CD14-positive monocyte (primary cell): Measurements from ENCODE around the gene TMEM18. TPM values are rescaled to one million over a fixed set of nuclear protein-coding genes. Genes with fewer than 3 reads are reported as not detected.

ENCODE experiments used
- DNase-seq, 3 donors: peaks; one replicate each; pipeline ENCODE4 v3.0.0-alpha.2; 2011 to 2022
- H2AFZ ChIP-seq: 2 replicates; pipeline ENCODE4 v1.6.0; 2012; ENCODE audit warnings: mild to moderate bottlenecking, low read depth, low read length, inconsistent platforms; ENCODE audit not compliant: insufficient read depth, poor library complexity, severe bottlenecking
- H3K27ac ChIP-seq, 2 donors: 1 replicate in 1 of 2; 2 replicates in 1 of 2; pipeline ENCODE4 v1.5.1; 2012 to 2013; ENCODE audit warnings: low read length in 2 of 2, control low read depth in 1 of 2, inconsistent platforms in 1 of 2, low read depth in 1 of 2, mild to moderate bottlenecking in 1 of 2
- H3K27me3 ChIP-seq, 2 donors: one replicate each; pipeline versions ENCODE4 v1.6.0 to v1.6.1; 2011 to 2013; ENCODE audit warnings: low read length in 2 of 2; ENCODE audit not compliant: control insufficient read depth in 2 of 2, insufficient read depth in 2 of 2
- H3K36me3 ChIP-seq, 2 donors: replicated peaks in 1 of 2; 1 replicate in 1 of 2; 2 replicates in 1 of 2; pipeline versions ENCODE4 v1.5.1 to v1.6.1; 2012 to 2013; ENCODE audit warnings: low read length in 2 of 2, control low read depth in 1 of 2, inconsistent platforms in 1 of 2, mild to moderate bottlenecking in 1 of 2; ENCODE audit not compliant: insufficient read depth in 2 of 2, control insufficient read depth in 1 of 2
- H3K4me1 ChIP-seq, 2 donors: 1 replicate in 1 of 2; 2 replicates in 1 of 2; pipeline versions ENCODE4 v1.5.1 to v1.6.1; 2012 to 2013; ENCODE audit warnings: low read length in 2 of 2, control low read depth in 1 of 2, inconsistent platforms in 1 of 2, mild to moderate bottlenecking in 1 of 2, moderate library complexity in 1 of 2; ENCODE audit not compliant: insufficient read depth in 2 of 2, control insufficient read depth in 1 of 2
- H3K4me2 ChIP-seq: replicated peaks from 2 replicates; pipeline ENCODE3; 2012; ENCODE audit warnings: low read length, moderate library complexity, mild to moderate bottlenecking; ENCODE audit not compliant: poor library complexity, severe bottlenecking; ENCODE audit errors: extremely low read depth
- H3K4me3 ChIP-seq, 3 experiments: fragments of 200-600 bp in 1 of 3; sonication (generic) in 1 of 3; replicated peaks in 1 of 3; 1 replicate in 2 of 3; 2 replicates in 1 of 3; pipeline ENCODE4 v1.5.1; 2011 to 2013; ENCODE audit warnings: low read length in 3 of 3, mild to moderate bottlenecking in 3 of 3, control low read depth in 2 of 3, low read depth in 2 of 3, inconsistent platforms in 1 of 3, moderate library complexity in 1 of 3
- H3K79me2 ChIP-seq: 2 replicates; pipeline ENCODE4 v1.6.0; 2012; ENCODE audit warnings: mild to moderate bottlenecking, control low read depth, inconsistent platforms, low read length, moderate library complexity; ENCODE audit not compliant: insufficient read depth
- H3K9ac ChIP-seq: 2 replicates; pipeline ENCODE4 v1.6.0; 2017; ENCODE audit warnings: low read length, mild to moderate bottlenecking; ENCODE audit not compliant: insufficient read depth, poor library complexity, severe bottlenecking
- H3K9me3 ChIP-seq, 2 donors: replicated peaks in 1 of 2; 1 replicate in 1 of 2; 2 replicates in 1 of 2; pipeline versions ENCODE4 v1.5.1 to v1.6.1; 2012 to 2013; ENCODE audit warnings: low read length in 2 of 2, control low read depth in 1 of 2; ENCODE audit not compliant: control insufficient read depth in 1 of 2, insufficient read depth in 1 of 2
- H4K20me1 ChIP-seq: 2 replicates; pipeline ENCODE4 v1.6.0; 2012; ENCODE audit warnings: mild to moderate bottlenecking, low read length, control low read depth, moderate library complexity; ENCODE audit not compliant: insufficient read depth
- H3K27ac Mint-ChIP-seq, 7 donors: one replicate each; pipeline ENCODE4 v1.8.0; 2020; ENCODE audit warnings: mild to moderate bottlenecking in 7 of 7, mixed read lengths in 7 of 7, moderate library complexity in 6 of 7, inconsistent platforms in 2 of 7
- H3K27me3 Mint-ChIP-seq, 3 donors: one replicate each; pipeline ENCODE4 v1.8.0; 2021 to 2022; ENCODE audit warnings: low read depth in 3 of 3, mild to moderate bottlenecking in 3 of 3, mixed read lengths in 3 of 3, moderate library complexity in 3 of 3, inconsistent platforms in 1 of 3
- H3K36me3 Mint-ChIP-seq, 2 donors: one replicate each; pipeline ENCODE4 v1.8.0; 2020; ENCODE audit warnings: mixed read lengths in 2 of 2, inconsistent platforms in 1 of 2, mild to moderate bottlenecking in 1 of 2
- H3K4me1 Mint-ChIP-seq: one replicate; pipeline ENCODE4 v1.8.0; 2020; ENCODE audit warnings: mild to moderate bottlenecking, mixed read lengths
- H3K4me3 Mint-ChIP-seq, 2 donors: one replicate each; pipeline ENCODE4 v1.8.0; 2020; ENCODE audit warnings: mild to moderate bottlenecking in 2 of 2, mixed read lengths in 2 of 2, moderate library complexity in 1 of 2
- H3K9me3 Mint-ChIP-seq, 7 donors: one replicate each; pipeline ENCODE4 v1.8.0; 2020 to 2022; ENCODE audit warnings: mixed read lengths in 7 of 7, mild to moderate bottlenecking in 6 of 7, moderate library complexity in 6 of 7, inconsistent platforms in 2 of 7
- WGBS: methylation state at CpG from one replicate; pipeline ENCODE4 v1.1.5; 2013; ENCODE audit warnings: missing lambda C conversion rate; ENCODE audit not compliant: insufficient coverage; 5-methylcytosine and 5-hydroxymethylcytosine counted together
- intact Hi-C, 2 donors: fragments of 100-400 bp; cut with micrococcal nuclease; formaldehyde crosslinking; loops; one replicate each; pipeline versions ENCODE4 v1.15.0 to v1.15.1; 2023
- polyA plus RNA-seq, 3 donors: library from polyadenylated mRNA; depleted of rRNA in 1 of 3; unstranded in 2 of 3; stranded (reverse) in 1 of 3; fragments of 300-500 nt in 2 of 3; fragments of >200 nt in 1 of 3; fragmentation: Illumina TruSeq in 2 of 3; gene quantifications; 1 replicate in 2 of 3; 2 replicates in 1 of 3; pipeline ENCODE4 v1.2.3, GENCODE V29; 2012 to 2021
- TF ChIP-seq, protein P1 (sequence below): fragments of 200-600 bp; IDR thresholded peaks from one replicate; pipeline ENCODE4 v1.8.0; 2022; ENCODE audit warnings: antibody characterized with exemption, mild to moderate bottlenecking

TMEM18 gene
- polyA plus RNA-seq, 3 donors, result 9.3 to 23.5 (median 21.8) TPM

DNA sequence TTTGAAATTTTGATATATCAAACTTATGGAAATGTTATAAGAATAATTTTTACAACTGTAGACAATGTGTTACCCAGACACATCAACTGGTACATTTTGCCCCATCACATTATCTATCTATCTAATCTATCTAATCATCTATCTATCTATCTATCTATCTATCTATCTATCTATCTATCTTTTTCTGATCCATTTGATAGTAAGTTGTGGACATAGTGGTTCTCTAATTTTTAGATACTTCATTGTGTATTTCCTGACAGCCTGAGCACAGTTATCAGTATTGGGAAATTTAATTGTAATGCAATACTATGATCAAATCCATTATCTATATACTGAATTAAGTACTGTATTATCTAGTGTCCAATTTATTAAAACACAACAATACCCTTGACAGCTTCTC is 42.0 kb upstream of the TMEM18 start:
- no peaks in the 10 kb centered on the region for H3K36me3 Mint-ChIP-seq
- H3K27me3 ChIP-seq, result no peaks in the 10 kb centered on the region
- H3K79me2 ChIP-seq, result no peaks in the 10 kb centered on the region
- H4K20me1 ChIP-seq, result no peaks in the 10 kb centered on the region
- no peak overlapping the region for H3K27ac ChIP-seq
- H2AFZ ChIP-seq, result no peak overlapping the region
- no peaks in the 10 kb centered on the region for H3K4me1 Mint-ChIP-seq
- DNase-seq, result no peak
- H3K4me1 ChIP-seq, result no peaks in the 10 kb centered on the region
- no peak overlapping the region for H3K9ac ChIP-seq
- TF ChIP-seq, protein P1, sequence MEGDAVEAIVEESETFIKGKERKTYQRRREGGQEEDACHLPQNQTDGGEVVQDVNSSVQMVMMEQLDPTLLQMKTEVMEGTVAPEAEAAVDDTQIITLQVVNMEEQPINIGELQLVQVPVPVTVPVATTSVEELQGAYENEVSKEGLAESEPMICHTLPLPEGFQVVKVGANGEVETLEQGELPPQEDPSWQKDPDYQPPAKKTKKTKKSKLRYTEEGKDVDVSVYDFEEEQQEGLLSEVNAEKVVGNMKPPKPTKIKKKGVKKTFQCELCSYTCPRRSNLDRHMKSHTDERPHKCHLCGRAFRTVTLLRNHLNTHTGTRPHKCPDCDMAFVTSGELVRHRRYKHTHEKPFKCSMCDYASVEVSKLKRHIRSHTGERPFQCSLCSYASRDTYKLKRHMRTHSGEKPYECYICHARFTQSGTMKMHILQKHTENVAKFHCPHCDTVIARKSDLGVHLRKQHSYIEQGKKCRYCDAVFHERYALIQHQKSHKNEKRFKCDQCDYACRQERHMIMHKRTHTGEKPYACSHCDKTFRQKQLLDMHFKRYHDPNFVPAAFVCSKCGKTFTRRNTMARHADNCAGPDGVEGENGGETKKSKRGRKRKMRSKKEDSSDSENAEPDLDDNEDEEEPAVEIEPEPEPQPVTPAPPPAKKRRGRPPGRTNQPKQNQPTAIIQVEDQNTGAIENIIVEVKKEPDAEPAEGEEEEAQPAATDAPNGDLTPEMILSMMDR, result no peak
- no peaks in the 10 kb centered on the region for H3K36me3 ChIP-seq
- no peak overlapping the region for H3K27ac Mint-ChIP-seq
- H3K4me3 Mint-ChIP-seq, result no peak overlapping the region
- H3K4me2 ChIP-seq, result no peak overlapping the region
- peaks cover 0 to under 1% (median 0%) of the 10 kb centered on the region in 7 donors for H3K9me3 Mint-ChIP-seq
- H3K4me3 ChIP-seq, result no peak overlapping the region
- peaks cover 3 to 10% (median 9%) of the 10 kb centered on the region in 3 donors for H3K27me3 Mint-ChIP-seq
- no peaks in the 10 kb centered on the region for H3K9me3 ChIP-seq
- intact Hi-C loops, result no loop called here

DNA sequence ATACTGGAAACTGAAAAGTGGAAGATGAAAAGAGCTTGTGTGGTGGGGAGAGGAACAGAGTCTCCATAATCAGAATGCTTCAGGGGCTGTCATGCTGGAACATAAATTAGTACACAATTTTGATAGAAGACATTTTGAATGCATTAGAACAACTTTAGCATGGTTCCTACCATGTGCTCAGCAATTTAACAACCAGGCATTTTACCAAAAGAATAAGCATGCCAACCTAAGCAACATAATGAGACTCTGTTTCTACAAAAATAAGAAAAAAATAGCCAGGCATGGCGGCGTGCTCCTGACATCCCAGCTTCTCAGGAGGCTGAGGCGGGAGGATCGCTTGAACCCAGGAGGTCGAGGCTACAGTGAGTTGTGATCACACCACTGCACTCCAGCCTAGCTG is 40.5 kb upstream of the TMEM18 start:
- Histone ChIP-seq H2AFZ (no peak overlapping the region), H3K27ac (no peak overlapping the region), H3K79me2 (no peaks in the 10 kb centered on the region), H3K9me3 (no peaks in the 10 kb centered on the region), H3K27me3 (no peaks in the 10 kb centered on the region), H3K36me3 (no peaks in the 10 kb centered on the region), H3K9ac (no peak overlapping the region), H4K20me1 (no peaks in the 10 kb centered on the region), H3K4me3 (no peak overlapping the region), H3K4me1 (no peaks in the 10 kb centered on the region), H3K4me2 (no peak overlapping the region)
- H3K27ac Mint-ChIP-seq, result no peak overlapping the region
- intact Hi-C loops, result no loop called here
- WGBS, result 100% methylated on average over 2 of the region's 5 CpGs
- peaks cover 3 to 10% (median 9%) of the 10 kb centered on the region in 3 donors for H3K27me3 Mint-ChIP-seq
- TF ChIP-seq, protein P1, result no peak
- H3K36me3 Mint-ChIP-seq, result no peaks in the 10 kb centered on the region
- H3K9me3 Mint-ChIP-seq, result no peaks in the 10 kb centered on the region
- no peak overlapping the region for H3K4me3 Mint-ChIP-seq
- DNase-seq, result no peak
- H3K4me1 Mint-ChIP-seq, result no peaks in the 10 kb centered on the region
